Activated CD4-positive, alpha-beta memory T cell treated with anti-CD3 and anti-CD28 coated beads, Interleukin-2, amount 10 ng/mL, durations not matched to agents 7 days and 5 days (primary cell): Measurements from ENCODE around the gene KLK5. TPM values are rescaled to one million over a fixed set of nuclear protein-coding genes. Genes with fewer than 3 reads are reported as not detected.

Experiments
- CTCF ChIA-PET: fragments of 350-600 bp; sonication (Branson Sonifier 250); formaldehyde crosslinking; loops from one replicate; lab custom pipeline; 2021; ENCODE audit warnings: antibody characterized with exemption, inconsistent platforms; lab: Charles Lee
- POLR2A ChIA-PET: fragments of 350-600 bp; sonication (Branson Sonifier 250); formaldehyde crosslinking; loops from one replicate; lab custom pipeline; 2021; ENCODE audit warnings: antibody characterized with exemption; lab: Charles Lee
- DNase-seq: peaks from one replicate; pipeline ENCODE4 v3.0.0-alpha.2; 2020
- H3K27ac Mint-ChIP-seq: one replicate; pipeline ENCODE4 v1.8.0; 2021; ENCODE audit warnings: mild to moderate bottlenecking, mixed read lengths
- H3K27me3 Mint-ChIP-seq: one replicate; pipeline ENCODE4 v1.8.0; 2021; ENCODE audit warnings: mixed read lengths
- H3K36me3 Mint-ChIP-seq: one replicate; pipeline ENCODE4 v1.8.0; 2021; ENCODE audit warnings: low read depth, mixed read lengths
- H3K4me1 Mint-ChIP-seq: one replicate; pipeline ENCODE4 v1.8.0; 2021; ENCODE audit warnings: mixed read lengths
- H3K4me3 Mint-ChIP-seq: one replicate; pipeline ENCODE4 v1.8.0; 2021; ENCODE audit warnings: mild to moderate bottlenecking, mixed read lengths
- H3K9me3 Mint-ChIP-seq: one replicate; pipeline ENCODE4 v1.8.0; 2021; ENCODE audit warnings: mixed read lengths
- total RNA-seq, 2 experiments: library from RNA; stranded (reverse); gene quantifications; one replicate each; pipeline ENCODE4 v1.2.3, GENCODE V29; 2021

The KLK5 gene
- total RNA-seq, 2 experiments from 2014 or later: not detected

DNA sequence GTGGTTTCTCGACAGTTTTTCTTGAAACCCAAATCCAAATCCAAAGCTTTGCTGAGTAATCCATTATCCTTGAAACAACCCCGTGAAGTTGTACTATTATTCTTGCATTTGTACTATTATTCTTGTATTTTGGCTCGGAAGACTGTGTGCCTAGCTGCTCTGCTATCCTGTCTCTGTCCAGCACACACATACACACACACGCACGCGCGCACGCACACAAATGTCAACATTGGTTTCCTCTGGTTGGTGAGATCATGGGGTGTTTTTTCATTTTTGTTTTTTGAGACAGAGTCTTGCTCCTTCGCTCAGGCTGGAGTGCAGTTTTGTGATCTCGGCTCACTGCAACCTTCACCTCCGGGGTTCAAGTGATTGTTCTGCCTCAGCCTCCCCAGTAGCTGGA, 26.7 kb downstream of the KLK5 start:
- ChIA-PET POLR2A (no interaction called here), CTCF (no interaction called here)

DNA sequence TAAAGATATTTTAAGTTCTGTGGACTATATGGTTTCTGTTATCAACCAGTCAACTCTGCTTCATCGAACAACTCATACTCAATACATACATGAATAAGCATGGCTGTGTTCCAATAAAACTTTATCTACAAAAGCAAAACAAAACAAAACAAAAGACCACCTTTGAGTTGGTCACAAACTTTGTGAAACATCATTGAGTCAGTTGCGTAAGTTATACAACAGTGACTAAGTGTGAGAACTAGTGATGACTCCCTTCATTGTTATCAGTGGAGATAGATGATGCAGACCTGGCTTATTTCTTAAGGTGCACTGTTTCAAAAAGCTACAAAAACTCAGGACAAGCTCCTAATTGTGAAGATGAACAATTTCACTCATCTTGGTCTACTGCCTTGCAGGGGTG, 27.1 kb downstream of the KLK5 start:
- Mint-ChIP-seq H3K4me1 (peaks cover 13% of the 10 kb centered on the region), H3K27ac (no peak overlapping the region), H3K4me3 (no peak overlapping the region), H3K36me3 (no peaks in the 10 kb centered on the region), H3K27me3 (peaks cover 20% of the 10 kb centered on the region), H3K9me3 (no peaks in the 10 kb centered on the region)
- ChIA-PET CTCF (no interaction called here), POLR2A (no interaction called here)
- no peak for DNase-seq

More for the DNA sequence above, 26.7 kb downstream of the KLK5 start:
- no peak for DNase-seq
- Mint-ChIP-seq H3K36me3 (no peaks in the 10 kb centered on the region), H3K4me1 (peaks cover 13% of the 10 kb centered on the region), H3K4me3 (no peak overlapping the region), H3K9me3 (no peaks in the 10 kb centered on the region), H3K27ac (no peak overlapping the region), H3K27me3 (peaks cover 22% of the 10 kb centered on the region)

DNA sequence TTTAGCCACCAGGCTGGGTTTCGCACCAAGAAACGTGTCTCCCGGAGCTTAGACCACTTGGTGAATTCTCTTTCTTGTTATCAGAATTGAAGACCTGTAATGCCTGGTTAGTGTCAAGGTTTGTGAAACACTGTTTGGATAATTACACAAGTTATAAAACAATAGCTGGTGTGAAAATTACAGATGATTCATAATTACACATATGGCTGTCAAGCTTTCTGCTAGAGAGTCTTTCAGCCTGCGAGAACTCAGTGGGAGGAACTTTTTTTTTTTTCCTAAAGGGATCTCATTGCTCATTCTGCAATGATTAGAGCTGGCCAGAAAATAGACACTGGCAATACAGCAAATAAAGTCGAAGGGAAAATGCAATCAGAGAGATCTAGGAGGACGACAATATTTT, 28.3 kb downstream of the KLK5 start:
- DNase-seq: no peak
- no peak overlapping the region for H3K4me3 Mint-ChIP-seq
- no peaks in the 10 kb centered on the region for H3K36me3 Mint-ChIP-seq
- no peaks in the 10 kb centered on the region for H3K9me3 Mint-ChIP-seq
- no peak overlapping the region for H3K27ac Mint-ChIP-seq
- H3K4me1 Mint-ChIP-seq: peaks cover 9% of the 10 kb centered on the region
- peaks cover 19% of the 10 kb centered on the region for H3K27me3 Mint-ChIP-seq
- CTCF ChIA-PET: no interaction called here
- POLR2A ChIA-PET: no interaction called here

DNA sequence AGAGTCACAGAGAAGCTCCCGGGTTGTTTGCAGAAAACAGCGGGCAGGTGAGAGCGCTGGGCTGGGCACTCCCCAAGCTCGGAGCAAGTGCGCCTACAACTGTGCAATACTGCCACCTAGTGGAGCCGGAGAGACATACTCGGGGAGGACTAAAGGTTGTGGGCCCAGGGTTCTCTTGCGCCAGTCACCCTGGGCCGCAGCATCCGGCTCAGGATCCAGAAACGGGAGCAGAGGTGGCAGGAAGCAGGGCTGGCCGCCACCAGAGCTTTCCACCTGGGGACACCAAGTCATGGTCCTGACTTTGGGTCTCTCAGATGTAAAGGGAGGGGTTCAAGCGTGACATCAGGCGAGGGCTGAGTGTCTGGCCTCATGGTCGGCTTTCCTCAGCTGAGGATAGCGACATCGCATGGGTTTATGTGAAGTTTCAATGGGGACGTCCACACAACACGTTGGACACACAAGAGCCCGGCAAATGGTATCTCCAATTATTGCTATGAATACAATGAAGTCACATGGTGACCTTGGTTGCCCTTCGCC, 30.5 kb downstream of the KLK5 start:
- Mint-ChIP-seq H3K4me1 (peaks cover 9% of the 10 kb centered on the region), H3K9me3 (no peaks in the 10 kb centered on the region), H3K27me3 (peaks cover 21% of the 10 kb centered on the region), H3K36me3 (no peaks in the 10 kb centered on the region), H3K27ac (no peak overlapping the region), H3K4me3 (no peak overlapping the region)
- CTCF ChIA-PET: interaction anchor here (0.6 to 1.6 kb wide), 29 partner anchors 11 to 886 kb away, joined by 3 to 12 read pairs (median 3); partner anchors contain the start of gene KLK4
- POLR2A ChIA-PET: interaction anchor here (1.0 to 1.5 kb wide), 2 partner anchors 118 to 119 kb away, joined by 4 to 8 read pairs; no protein-coding TSS in a partner anchor
- peak; percentile 80 for DNase-seq

DNA sequence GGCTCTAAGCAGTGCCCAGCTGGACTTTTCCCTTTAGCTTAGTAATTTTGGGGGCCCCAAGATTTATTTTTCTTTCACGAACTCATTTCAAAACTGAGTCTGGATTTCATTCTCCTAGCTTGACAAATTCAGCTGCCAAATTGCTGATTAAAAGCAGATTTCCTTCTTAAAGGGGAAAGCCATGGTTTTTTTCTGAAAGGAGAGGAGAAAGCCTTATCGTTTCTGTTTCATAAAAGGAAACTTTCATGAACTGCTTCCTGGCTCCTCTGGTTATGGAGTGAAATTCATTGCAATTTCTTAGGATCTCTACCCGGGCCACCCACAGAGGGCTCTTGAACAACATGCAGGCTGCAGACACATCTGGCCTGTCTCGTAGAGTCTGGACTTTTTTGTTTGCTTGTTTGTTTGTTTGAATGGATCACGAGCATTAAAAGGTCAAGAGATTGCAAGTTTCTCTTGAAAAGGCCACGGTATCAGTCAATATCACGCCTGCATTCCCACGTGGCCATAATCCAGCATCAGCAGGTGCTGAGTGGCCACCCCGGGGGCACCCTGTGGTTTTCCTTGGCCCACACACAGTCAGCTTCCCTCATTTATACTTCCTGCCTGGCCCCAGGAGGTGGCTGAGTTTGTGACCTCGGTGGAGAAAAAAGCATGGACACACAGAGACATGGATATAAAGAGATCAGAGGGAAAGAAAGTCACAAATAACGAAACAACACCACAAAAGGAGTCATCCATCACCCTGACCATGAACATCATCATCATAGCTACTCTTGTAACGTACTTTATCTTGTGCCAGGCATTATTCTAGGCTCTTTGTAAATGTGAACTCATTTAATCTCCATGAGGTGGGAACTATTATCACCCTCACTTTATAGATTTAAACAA, 31.2 kb downstream of the KLK5 start:
- Mint-ChIP-seq H3K4me1 (peaks cover 9% of the 10 kb centered on the region), H3K27ac (no peak overlapping the region), H3K36me3 (no peaks in the 10 kb centered on the region), H3K4me3 (no peak overlapping the region), H3K27me3 (peaks cover 23% of the 10 kb centered on the region), H3K9me3 (no peaks in the 10 kb centered on the region)
- ChIA-PET CTCF (interaction anchor here (0.6 to 2.1 kb wide), 29 partner anchors 10 to 837 kb away, joined by 3 to 12 read pairs (median 3); partner anchors contain the start of gene KLK4), POLR2A (interaction anchor here (0.6 to 1.5 kb wide), 3 partner anchors 117 to 334 kb away, joined by 3 to 8 read pairs (median 4); no protein-coding TSS in a partner anchor)
- no peak for DNase-seq

DNA sequence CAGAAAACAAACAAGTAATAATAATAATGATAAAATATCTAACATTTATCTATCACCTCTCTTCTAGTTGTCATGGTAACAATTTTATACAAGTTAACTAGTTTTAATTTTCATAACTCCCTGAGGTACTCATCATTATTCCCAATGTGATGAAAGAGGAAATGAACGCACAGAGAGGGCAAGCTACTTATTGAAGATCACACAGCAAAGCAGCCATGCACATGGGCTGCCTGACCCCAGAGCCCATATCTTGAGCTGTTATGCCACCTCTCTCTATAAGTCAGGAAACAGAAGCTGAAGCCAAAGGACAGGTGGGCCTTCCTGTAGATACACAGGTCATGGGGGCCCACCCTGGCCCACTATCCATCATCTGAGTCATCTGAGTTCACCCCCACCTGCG, 36.8 kb downstream of the KLK5 start:
- H3K36me3 Mint-ChIP-seq: no peaks in the 10 kb centered on the region
- POLR2A ChIA-PET: no interaction called here
- H3K27ac Mint-ChIP-seq: no peak overlapping the region
- no peaks in the 10 kb centered on the region for H3K9me3 Mint-ChIP-seq
- CTCF ChIA-PET: no interaction called here
- H3K4me3 Mint-ChIP-seq: no peak overlapping the region
- H3K4me1 Mint-ChIP-seq: no peaks in the 10 kb centered on the region
- DNase-seq: no peak
- peaks cover 14% of the 10 kb centered on the region for H3K27me3 Mint-ChIP-seq

DNA sequence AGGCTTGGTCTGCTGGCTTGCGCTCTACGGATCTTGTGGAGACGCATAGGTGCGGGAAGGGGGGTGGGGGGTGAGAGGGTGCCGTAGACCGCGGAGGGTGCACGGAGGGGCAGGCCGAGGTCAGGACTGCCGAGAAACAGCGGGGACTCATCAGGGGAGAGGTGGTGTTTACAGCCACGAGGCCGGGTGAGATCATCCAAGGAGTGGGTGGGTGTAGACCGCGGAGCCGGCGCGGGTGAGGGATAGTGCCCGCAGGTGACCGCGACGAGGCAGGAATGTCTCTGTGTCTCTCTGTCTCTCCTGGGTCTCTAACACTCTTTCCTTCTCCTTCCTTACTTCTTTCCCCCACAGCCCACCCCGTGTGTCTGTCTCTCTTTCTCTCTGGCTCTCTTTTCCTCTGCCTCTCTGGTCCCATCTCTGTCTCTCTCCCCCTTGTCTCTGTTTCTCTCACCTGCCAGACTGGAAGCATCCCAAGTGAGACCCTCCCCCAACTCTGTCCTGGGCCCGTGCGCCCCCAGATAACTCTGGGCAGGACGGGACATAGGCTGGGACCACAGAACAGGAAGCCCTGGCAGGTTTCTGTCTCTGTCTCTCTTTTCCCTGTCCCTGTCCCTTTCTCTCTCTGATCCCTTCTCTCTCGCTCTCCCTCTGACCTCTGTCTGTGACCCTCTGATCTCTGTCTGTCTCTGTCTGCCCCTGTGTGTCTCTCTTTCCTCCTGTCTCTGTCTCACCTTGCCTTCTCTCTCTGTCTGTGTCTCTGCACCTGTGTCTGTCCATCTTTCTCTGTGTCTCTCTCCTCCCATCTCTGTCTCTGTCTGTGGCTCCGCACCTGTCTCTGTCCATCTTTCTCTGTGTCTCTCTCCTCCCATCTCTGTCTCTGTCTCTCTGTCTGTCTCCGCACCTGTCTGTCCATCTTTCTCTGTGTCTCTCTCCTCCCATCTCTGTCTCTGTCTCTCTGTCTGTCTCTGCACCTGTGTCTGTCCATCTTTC, 39.8 kb downstream of the KLK5 start:
- H3K4me3 Mint-ChIP-seq: no peak overlapping the region
- no peaks in the 10 kb centered on the region for H3K9me3 Mint-ChIP-seq
- H3K36me3 Mint-ChIP-seq: no peaks in the 10 kb centered on the region
- H3K4me1 Mint-ChIP-seq: no peaks in the 10 kb centered on the region
- H3K27ac Mint-ChIP-seq: no peak overlapping the region
- H3K27me3 Mint-ChIP-seq: peaks cover 34% of the 10 kb centered on the region
- POLR2A ChIA-PET: no interaction called here
- CTCF ChIA-PET: no interaction called here
- no peak for DNase-seq

DNA sequence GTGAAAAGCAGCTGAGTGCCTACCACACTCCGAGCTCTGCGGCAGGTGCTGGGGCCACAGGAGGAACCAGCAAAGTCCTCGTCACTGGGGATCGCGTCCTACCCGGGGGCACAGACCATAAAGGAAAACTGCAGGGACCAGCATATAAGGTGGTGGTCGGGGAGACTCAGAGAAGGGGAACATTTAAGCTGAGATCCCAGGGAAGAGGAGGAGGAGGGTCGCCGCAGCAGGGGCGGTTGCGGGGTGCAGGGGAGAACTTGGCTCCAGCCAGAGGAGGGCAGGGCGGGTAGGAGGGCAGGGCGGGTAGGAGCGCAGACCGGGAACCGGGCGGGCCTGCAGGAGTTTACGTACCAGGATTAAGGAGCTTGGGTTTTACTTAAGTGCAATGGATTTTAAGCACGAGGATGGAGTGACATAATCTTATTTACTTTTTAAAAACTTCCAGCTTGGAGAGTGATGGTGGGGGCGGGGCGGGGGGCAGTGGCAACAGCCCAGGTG, 40.7 kb downstream of the KLK5 start:
- no peak overlapping the region for H3K4me3 Mint-ChIP-seq
- H3K36me3 Mint-ChIP-seq: no peaks in the 10 kb centered on the region
- ChIA-PET CTCF (interaction anchor here (1.2 kb wide), 1 partner anchor 10 kb away, joined by 5 read pairs; no protein-coding TSS in a partner anchor), POLR2A (no interaction called here)
- no peaks in the 10 kb centered on the region for H3K9me3 Mint-ChIP-seq
- no peaks in the 10 kb centered on the region for H3K4me1 Mint-ChIP-seq
- peaks cover 37% of the 10 kb centered on the region for H3K27me3 Mint-ChIP-seq
- no peak overlapping the region for H3K27ac Mint-ChIP-seq
- no peak for DNase-seq

DNA sequence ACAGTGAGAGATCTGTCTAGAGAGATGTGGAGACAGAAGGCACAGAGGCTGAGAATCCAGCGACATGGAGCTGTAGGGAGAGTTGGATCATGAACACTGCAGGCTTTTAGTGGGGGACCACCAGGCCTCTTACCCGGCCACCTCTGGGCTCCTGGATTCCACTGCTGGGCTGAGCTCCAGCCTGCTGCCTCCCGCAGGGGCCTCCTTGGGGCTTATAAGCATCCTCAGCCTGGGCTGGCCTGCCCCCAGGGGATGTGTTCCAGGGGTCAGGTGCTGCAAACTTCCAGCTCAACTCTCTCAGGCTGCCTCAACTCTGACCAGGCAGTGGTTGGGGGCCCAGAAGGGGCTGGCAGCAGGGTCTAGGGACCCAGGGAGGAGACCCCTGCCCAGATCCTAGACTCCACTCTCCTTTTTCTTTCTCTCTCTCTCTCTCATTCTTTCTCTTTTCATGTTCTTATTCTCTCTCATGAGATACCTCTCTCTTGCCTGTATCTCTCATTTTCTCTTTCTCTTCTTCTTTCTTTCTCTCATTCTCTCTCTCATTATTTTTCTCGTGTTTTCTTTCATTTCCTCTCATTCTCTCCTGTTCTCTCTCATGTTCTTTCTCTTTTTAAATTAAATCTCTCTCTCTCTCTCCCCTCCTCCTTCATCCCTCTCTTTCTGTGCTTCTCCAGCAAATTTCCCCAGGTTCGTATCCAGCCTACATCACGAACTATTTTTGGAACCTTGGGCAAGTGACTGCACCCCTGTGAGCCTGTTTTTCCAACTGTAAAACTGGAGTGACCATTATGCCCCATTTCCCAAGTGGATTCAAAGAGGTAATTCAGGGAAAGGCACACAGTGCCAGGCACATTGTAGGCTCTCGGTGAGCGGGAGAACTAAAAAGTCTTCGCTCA, 41.4 kb downstream of the KLK5 start, which contains the start of gene KLK4:
Gene KLK4 (minus strand): TSS at position 190 of the 896 bp plus-strand sequence. CDS start 657 bp downstream, outside the sequence.
- H3K27me3 Mint-ChIP-seq: peaks cover 35% of the 10 kb centered on the region

DNA sequence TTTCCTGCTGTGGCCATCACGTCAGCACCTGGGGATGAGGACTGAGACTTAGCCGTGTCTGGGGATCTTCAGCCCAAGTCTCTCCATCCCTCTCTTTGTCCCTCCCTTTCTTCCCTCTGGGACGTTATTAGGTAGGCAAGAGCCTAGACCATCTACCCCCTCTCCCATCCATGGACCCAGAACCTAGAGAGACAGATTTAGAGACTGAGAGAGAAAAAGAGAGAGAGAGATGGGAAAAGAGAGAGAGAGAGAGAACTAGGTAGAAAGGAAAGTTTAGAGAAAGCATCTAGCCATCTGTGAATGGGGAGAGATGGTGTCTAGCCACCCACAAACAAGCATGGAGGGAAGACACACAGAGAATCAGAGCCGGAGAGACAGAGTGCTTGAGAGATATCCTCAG, 42.1 kb downstream of the KLK5 start:
- Mint-ChIP-seq H3K4me1 (no peaks in the 10 kb centered on the region), H3K27me3 (peaks cover 34% of the 10 kb centered on the region), H3K9me3 (no peaks in the 10 kb centered on the region), H3K36me3 (no peaks in the 10 kb centered on the region), H3K27ac (no peak overlapping the region), H3K4me3 (no peak overlapping the region)
- CTCF ChIA-PET: no interaction called here
- DNase-seq: no peak
- POLR2A ChIA-PET: no interaction called here

More for the DNA sequence above, 41.4 kb downstream of the KLK5 start, which contains the start of gene KLK4:
- H3K4me1 Mint-ChIP-seq: no peaks in the 10 kb centered on the region
- no peaks in the 10 kb centered on the region for H3K36me3 Mint-ChIP-seq
- CTCF ChIA-PET: interaction anchor here (1.2 kb wide), 1 partner anchor 10 kb away, joined by 5 read pairs; no protein-coding TSS in a partner anchor
- no peak for DNase-seq
- no peaks in the 10 kb centered on the region for H3K9me3 Mint-ChIP-seq
- H3K4me3 Mint-ChIP-seq: no peak within 1 kb of the TSS
- POLR2A ChIA-PET: no interaction called here
- no peak within 1 kb of the TSS for H3K27ac Mint-ChIP-seq

DNA sequence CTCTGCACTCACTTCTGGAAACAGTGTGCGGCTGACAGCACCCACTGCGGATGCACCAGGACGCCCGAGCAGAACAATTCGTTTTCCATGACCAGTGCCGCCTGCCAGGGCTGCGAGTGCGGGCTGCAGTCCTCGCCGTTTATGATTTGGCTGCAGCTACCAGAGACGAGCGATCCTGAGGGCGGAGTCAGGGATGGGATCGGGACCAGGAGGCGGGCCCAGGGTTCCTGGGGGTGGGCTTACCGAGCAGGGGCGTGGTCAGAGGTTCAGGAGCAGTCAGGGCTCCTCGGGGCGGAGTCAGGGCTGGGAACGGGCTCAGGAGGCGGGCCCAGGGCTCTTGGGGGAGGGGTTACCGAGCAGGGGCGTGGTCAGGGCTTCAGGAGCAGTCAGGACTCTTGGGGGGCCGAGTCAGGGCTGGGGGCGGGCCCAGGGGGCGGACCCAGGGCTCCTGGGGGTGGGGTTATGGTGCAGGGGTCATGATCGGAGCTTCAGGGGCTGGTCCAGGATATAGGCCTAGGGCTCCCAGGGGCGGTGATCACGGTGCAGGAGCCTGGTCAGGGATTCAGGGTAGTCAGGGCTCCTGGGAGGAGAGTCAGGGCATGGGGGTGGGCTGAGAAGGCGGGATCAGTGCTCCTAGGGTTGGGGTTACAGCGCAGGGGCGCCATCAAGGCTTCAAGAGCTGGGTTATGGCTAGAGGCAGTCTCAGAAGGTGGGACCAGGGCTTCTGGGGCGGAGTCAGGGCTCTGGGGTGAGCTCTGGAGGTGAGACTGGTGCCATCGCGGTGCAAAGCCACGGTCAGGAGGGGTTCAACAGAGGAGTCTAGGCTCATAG, 43.4 kb downstream of the KLK5 start:
- no peaks in the 10 kb centered on the region for H3K4me1 Mint-ChIP-seq
- peaks cover 35% of the 10 kb centered on the region for H3K27me3 Mint-ChIP-seq
- POLR2A ChIA-PET: no interaction called here
- H3K27ac Mint-ChIP-seq: no peak overlapping the region
- CTCF ChIA-PET: interaction anchor here (2.7 kb wide), 1 partner anchor 13 kb away, joined by 12 read pairs; no protein-coding TSS in a partner anchor
- H3K4me3 Mint-ChIP-seq: no peak overlapping the region
- no peaks in the 10 kb centered on the region for H3K9me3 Mint-ChIP-seq
- no peaks in the 10 kb centered on the region for H3K36me3 Mint-ChIP-seq
- DNase-seq: peak; percentile 37
